ENCODE data around the gene KIF4A.

The KIF4A gene

DNA sequence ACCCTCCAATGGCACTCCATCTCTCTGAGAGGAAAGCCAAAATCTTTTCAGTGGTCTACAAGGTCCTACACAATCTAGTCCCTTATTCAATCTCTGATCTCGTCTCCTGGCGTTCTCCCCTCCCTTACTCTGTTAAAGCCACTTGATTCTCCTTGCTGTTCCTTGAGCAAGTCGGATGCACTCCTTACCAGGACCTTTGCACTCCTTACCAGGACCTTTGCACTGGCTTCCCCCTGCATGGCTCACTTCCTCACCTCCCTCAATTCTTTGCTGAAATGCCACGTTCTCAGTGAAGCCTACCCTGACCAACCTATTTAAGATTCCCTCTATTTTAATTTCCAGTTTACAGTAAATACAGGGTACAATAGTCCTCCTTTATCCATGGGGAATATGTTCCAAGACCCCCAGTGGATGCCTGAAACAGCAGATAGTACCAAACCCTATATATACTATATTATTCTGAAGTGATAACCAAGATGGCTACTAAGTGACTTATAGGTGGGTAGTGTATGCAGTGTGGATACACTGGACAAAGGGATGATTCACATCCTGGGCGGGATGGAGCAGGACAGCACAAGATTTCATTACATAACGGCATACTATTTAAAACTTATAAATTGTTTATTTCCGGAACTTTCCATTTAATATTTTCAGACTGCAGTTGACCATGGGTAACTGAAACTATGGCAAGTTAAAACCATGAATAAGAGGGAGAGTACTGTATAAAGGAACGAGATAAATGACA lies 148.2 kb downstream of the KIF4A start:
- H3K4me1 Mint-ChIP-seq, result no peaks in the 10 kb centered on the region
- H3K27me3 Mint-ChIP-seq, result peaks cover 13% of the 10 kb centered on the region
- H3K4me3 Mint-ChIP-seq, result no peak overlapping the region
- H3K9me3 Mint-ChIP-seq, result no peaks in the 10 kb centered on the region
- no peaks in the 10 kb centered on the region for H3K36me3 Mint-ChIP-seq
- H3K27ac Mint-ChIP-seq, result peak overlapping the region; percentile 53

DNA sequence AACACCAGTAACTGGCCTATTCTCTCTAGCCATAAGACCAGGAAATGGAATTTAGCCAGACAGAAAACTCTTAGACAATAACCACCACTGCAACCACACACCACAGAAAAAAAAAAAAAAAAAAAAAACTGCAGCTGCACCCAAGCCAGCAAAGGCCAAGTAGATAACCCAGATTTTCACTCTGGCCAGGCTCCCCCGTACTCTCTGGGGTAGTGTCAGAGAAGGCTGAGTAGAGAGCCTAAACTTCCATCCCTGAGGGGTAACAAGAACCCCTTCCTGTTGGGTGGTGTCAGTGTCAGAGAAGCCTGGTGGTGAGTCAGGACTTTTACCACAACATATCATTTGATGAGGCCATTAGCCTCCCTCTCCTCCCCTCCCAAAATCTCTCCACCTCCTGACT lies 149.1 kb downstream of the KIF4A start:
- H3K4me3 Mint-ChIP-seq, result no peak overlapping the region
- H3K27me3 Mint-ChIP-seq, result peaks cover 13% of the 10 kb centered on the region

GRCh38 chrX:70442224-70442623 lies 152.3 kb downstream of the KIF4A start:
- H3K36me3 Mint-ChIP-seq, result no peaks in the 10 kb centered on the region
- H3K27me3 Mint-ChIP-seq, result peaks cover 17% of the 10 kb centered on the region
- no peaks in the 10 kb centered on the region for H3K9me3 Mint-ChIP-seq
- H3K4me1 Mint-ChIP-seq, result no peaks in the 10 kb centered on the region
- no peak overlapping the region for H3K27ac Mint-ChIP-seq
- no peak overlapping the region for H3K4me3 Mint-ChIP-seq

More for the DNA sequence above, 149.1 kb downstream of the KIF4A start:
- no peak overlapping the region for H3K27ac Mint-ChIP-seq
- H3K4me1 Mint-ChIP-seq, result no peaks in the 10 kb centered on the region
- H3K9me3 Mint-ChIP-seq, result no peaks in the 10 kb centered on the region
- no peaks in the 10 kb centered on the region for H3K36me3 Mint-ChIP-seq

- Mint-ChIP-seq H3K27me3 (peaks cover 15% of the 10 kb centered on the region), H3K36me3 (no peaks in the 10 kb centered on the region), H3K4me1 (no peaks in the 10 kb centered on the region), H3K4me3 (peak within 1 kb of the TSS; percentile 72), H3K27ac (no peak within 1 kb of the TSS), H3K9me3 (no peaks in the 10 kb centered on the region)
Measured at GRCh38 chrX:70444326-70444945, 154.5 kb downstream of the KIF4A start, which contains the start of gene DLG3. Gene DLG3 (plus strand): TSS chrX:70444835. CDS start chrX:70445202, 367 bp downstream.

DNA sequence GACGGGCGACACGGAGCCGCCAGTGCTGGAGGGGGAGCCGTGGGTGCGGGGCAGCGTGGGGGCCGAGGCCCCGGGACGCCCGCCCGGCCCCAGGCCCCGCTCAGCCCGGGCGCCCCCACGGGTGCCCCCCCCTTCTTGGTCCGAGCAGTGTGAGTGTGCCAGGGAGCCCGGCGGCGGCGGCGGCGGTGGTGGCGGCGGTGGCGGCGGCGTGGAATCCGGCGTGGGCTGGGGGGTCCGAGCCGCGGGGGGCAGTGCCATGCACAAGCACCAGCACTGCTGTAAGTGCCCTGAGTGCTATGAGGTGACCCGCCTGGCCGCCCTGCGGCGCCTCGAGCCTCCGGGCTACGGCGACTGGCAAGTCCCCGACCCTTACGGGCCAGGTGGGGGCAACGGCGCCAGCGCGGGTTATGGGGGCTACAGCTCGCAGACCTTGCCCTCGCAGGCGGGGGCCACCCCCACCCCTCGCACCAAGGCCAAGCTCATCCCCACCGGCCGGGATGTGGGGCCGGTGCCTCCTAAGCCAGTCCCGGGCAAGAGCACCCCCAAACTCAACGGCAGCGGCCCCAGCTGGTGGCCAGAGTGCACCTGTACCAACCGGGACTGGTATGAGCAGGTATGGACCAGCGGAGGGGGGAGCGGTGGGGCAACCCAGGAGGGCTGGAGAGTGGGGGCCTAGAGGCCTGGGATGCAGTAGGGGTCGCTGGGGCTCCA lies 155.2 kb downstream of the KIF4A start:
- H3K4me1 Mint-ChIP-seq, result no peaks in the 10 kb centered on the region
- H3K4me3 Mint-ChIP-seq, result peak overlapping the region; percentile 72
- no peaks in the 10 kb centered on the region for H3K36me3 Mint-ChIP-seq
- H3K27ac Mint-ChIP-seq, result no peak overlapping the region
- no peaks in the 10 kb centered on the region for H3K9me3 Mint-ChIP-seq
- peaks cover 15% of the 10 kb centered on the region for H3K27me3 Mint-ChIP-seq

DNA sequence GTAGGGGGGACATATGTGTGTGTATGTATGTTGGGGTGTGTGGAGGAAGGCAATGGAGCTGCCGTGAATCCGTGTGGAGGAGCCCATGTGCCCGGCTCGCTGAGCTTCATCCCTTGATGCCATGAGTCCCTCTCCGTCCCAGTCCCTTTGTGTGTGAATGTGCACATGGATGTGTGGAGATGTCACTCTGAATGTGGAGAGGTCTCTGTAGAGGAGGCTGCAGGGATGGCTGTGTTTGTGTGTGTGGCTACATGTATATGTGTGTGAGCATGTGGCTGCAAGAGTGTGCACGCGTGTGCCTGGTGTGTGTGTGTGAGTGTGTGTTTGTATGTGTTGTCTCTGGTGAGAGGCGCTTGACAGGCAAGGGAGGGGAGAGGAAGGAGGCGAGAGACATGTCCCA lies 156.0 kb downstream of the KIF4A start:
- peaks cover 12% of the 10 kb centered on the region for H3K27me3 Mint-ChIP-seq
- H3K36me3 Mint-ChIP-seq, result no peaks in the 10 kb centered on the region
- no peaks in the 10 kb centered on the region for H3K4me1 Mint-ChIP-seq
- H3K27ac Mint-ChIP-seq, result no peak overlapping the region
- peak overlapping the region; percentile 51 for H3K4me3 Mint-ChIP-seq
- H3K9me3 Mint-ChIP-seq, result no peaks in the 10 kb centered on the region

DNA sequence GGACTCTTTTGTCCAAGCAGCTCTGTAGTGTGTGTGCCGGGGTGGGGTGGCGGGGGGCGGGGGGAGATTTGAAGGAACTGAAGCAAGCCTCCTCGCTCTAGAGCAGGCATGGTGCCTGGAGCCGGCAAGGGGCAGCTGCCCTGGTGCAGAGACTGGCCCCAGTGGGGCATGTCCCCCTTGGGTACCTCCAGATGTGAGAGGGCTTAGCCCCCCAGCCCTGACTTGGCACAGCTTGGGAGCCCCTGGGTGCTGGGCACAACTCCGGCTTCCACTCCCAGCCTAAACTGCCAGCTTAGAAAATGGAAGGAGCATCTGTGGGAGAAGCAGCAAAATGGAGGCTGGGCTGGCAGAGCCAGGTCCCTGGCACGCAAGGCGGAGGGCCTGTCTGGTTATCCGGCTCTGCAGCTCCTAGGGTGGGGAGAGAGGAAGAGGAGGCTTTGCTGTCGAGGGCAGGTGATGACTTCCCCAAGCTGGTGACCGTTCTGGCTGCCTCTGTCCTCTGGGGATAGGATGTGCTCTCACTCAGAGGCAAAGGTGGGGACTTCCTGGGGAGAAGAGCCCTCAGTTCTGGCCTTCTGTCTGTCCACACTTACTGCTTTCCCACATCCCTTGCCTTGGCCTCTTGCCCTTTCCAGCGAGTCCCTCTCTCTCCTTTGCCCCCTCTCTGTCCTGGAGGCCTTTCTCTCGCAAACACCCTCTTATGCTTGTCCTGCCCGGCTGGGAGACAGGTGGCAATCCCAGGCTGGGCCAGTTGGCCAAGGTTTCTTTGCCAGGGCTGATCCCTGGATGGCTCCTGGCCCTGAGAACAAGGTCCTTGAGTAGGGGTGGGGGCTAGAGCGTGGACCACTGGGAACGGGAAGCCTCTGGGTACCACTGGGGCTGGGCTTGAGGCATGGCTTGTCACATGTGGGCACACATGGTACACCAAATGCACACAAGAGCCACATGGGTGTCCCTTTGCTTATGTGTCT lies 156.8 kb downstream of the KIF4A start:
- Mint-ChIP-seq H3K36me3 (no peaks in the 10 kb centered on the region), H3K27me3 (peaks cover 9% of the 10 kb centered on the region), H3K4me1 (no peaks in the 10 kb centered on the region), H3K27ac (no peak overlapping the region), H3K4me3 (no peak overlapping the region), H3K9me3 (no peaks in the 10 kb centered on the region)

- H3K9me3 Mint-ChIP-seq, result no peaks in the 10 kb centered on the region
- H3K4me3 Mint-ChIP-seq, result no peak overlapping the region
- H3K4me1 Mint-ChIP-seq, result peaks cover 20% of the 10 kb centered on the region
- H3K27me3 Mint-ChIP-seq, result peaks cover 4% of the 10 kb centered on the region
- no peak overlapping the region for H3K27ac Mint-ChIP-seq
- H3K36me3 Mint-ChIP-seq, result no peaks in the 10 kb centered on the region
Measured at GRCh38 chrX:70449457-70449966, 159.6 kb downstream of the KIF4A start.

DNA sequence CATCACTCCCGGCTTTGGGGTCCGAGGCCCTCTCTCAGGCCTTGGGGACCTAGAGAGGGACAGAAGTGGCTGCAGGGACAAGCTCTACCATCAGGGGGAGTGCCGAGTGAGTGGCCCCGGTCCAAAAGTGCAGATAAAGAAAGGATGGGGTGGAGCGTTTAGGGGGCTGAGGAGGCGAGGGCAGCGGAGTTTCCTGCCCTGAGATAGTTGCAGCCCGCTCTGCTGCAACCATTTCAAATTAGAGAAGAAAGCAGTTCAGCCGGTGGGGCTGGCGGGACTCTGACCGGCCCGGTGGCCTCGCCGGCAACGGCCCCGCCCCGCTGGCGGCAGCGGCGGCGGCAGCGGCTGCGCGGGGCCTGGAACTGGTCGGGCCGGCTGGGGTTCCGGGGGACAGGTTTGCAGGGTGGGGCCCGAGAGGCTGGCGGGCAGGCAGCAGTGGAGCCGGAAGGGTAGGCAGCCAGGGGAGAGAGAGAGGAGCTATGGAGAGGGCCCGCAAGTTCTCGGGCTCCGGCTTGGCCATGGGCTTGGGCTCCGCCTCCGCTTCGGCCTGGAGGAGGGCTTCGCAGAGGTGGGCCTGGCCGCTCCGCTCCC lies 162.3 kb downstream of the KIF4A start:
- Mint-ChIP-seq H3K4me1 (peaks cover 38% of the 10 kb centered on the region), H3K9me3 (no peaks in the 10 kb centered on the region), H3K4me3 (peak overlapping the region; percentile 94), H3K27ac (peak overlapping the region; percentile 91), H3K27me3 (no peaks in the 10 kb centered on the region), H3K36me3 (no peaks in the 10 kb centered on the region)

- Mint-ChIP-seq H3K4me3 (peak overlapping the region; percentile 55), H3K36me3 (no peaks in the 10 kb centered on the region), H3K9me3 (no peaks in the 10 kb centered on the region), H3K27ac (peak overlapping the region; percentile 70), H3K27me3 (no peaks in the 10 kb centered on the region), H3K4me1 (peaks cover 38% of the 10 kb centered on the region)
Measured at GRCh38 chrX:70453024-70453618, 163.2 kb downstream of the KIF4A start.

- Mint-ChIP-seq H3K27me3 (no peaks in the 10 kb centered on the region), H3K4me1 (peaks cover 38% of the 10 kb centered on the region), H3K9me3 (no peaks in the 10 kb centered on the region), H3K36me3 (no peaks in the 10 kb centered on the region), H3K4me3 (peak overlapping the region; percentile 84), H3K27ac (peak overlapping the region; percentile 83)
Measured at GRCh38 chrX:70454441-70455365, 164.8 kb downstream of the KIF4A start.

DNA sequence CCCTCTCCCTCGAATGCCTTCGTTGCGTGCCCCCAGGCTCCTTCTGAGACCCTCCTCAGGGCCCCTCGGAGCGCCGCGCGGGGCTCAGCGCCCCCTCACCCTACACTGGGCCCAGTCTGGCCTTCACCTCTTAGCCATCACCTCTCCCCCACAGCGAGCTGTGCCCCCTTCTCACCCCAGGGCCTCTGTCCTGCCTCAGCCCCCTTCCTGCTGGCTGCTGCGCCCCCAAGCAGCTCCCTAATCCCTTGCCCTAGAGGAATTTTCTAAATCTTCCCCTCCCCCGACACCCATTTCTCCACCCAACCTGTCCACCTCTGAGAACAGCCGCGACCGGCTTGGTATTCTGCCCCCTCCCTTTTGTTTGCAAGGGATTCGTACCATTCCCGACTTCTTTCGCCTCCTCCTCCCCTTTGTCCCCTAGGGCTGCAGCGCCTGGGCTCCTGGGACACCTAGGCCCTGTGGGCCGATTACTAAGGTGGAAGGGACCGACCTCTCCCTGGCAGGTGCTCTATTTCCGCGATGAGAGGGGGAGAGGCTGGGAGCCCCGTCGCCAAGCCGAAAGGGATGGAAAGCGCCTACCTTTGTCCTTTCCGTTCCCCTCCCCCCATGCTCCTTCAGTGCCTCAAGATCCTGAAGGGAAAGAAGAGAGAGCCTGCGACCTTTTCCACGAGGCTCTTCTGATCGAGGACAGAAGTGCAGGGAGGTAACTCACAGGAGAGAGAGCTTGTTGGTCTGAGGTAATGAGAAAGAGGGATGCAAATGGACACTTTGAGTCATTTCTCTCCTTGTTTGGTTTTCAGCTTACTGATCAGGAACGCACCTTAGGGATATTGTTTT lies 165.7 kb downstream of the KIF4A start:
- Mint-ChIP-seq H3K36me3 (no peaks in the 10 kb centered on the region), H3K4me1 (peaks cover 38% of the 10 kb centered on the region), H3K27ac (peak overlapping the region; percentile 84)

GRCh38 chrX:70456256-70456655 lies 166.4 kb downstream of the KIF4A start:
- no peaks in the 10 kb centered on the region for H3K9me3 Mint-ChIP-seq
- H3K27me3 Mint-ChIP-seq, result no peaks in the 10 kb centered on the region
- H3K36me3 Mint-ChIP-seq, result no peaks in the 10 kb centered on the region
- peak overlapping the region; percentile 84 for H3K27ac Mint-ChIP-seq
- peaks cover 38% of the 10 kb centered on the region for H3K4me1 Mint-ChIP-seq
- peak overlapping the region; percentile 84 for H3K4me3 Mint-ChIP-seq

More for the DNA sequence above, 165.7 kb downstream of the KIF4A start:
- Mint-ChIP-seq H3K9me3 (no peaks in the 10 kb centered on the region), H3K27me3 (no peaks in the 10 kb centered on the region), H3K4me3 (peak overlapping the region; percentile 84)

All from activated naive CD4-positive, alpha-beta T cell treated with anti-CD3 and anti-CD28 coated beads, Interleukin-2, amount 50 U/mL, for 24 hours (primary cell).